Measurements from ENCODE around the gene GJD3.

Gene GJD3

DNA sequence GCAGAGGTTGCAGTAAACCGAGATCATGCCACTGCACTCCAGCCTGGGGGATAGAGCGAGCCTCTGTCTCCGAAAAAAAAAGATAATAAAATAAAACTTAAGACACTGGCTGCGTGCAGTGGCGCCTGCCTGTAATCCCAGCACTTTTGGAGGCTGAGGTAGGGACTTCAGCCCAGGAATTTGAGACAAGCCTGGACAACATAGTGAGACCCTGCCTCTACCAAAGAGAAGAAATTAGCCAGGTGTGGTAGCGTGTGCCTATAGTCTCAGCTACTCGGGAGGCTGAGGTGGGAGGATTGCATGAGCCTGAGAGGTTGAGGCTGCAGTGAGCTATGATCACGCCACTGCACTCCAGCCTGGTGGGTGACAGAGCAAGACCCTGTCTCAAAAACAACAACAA, 28.9 kb downstream of the GJD3 start:
- TF ChIP-seq ZNF8 (CRISPR knock-in tag; IDR thresholded peaks at IDR 0.05) (no peak), GLIS3 (CRISPR knock-in tag; IDR thresholded peaks at IDR 0.05) (no peak), ZC3H10 (CRISPR knock-in tag; IDR thresholded peaks at IDR 0.05) (no peak), ZFP3 (CRISPR knock-in tag; IDR thresholded peaks at IDR 0.05) (no peak), ZNF565 (CRISPR knock-in tag; conservative IDR thresholded peaks at IDR 0.05; ENCODE audit: low read depth) (no peak), ISL1 (CRISPR knock-in tag; IDR thresholded peaks at IDR 0.05) (no peak), ZFP30 (CRISPR knock-in tag; IDR thresholded peaks at IDR 0.05) (no peak), BACH2 (CRISPR knock-in tag; IDR thresholded peaks at IDR 0.05; ENCODE audit: borderline replicate concordance) (no peak), ESRRG (CRISPR knock-in tag; IDR thresholded peaks at IDR 0.05) (no peak), PATZ1 (CRISPR knock-in tag; IDR thresholded peaks at IDR 0.05; ENCODE audit: borderline replicate concordance) (no peak), RARB (CRISPR knock-in tag; IDR thresholded peaks at IDR 0.05) (no peak), CSDC2 (CRISPR knock-in tag; IDR thresholded peaks at IDR 0.05) (no peak), ZNF70 (CRISPR knock-in tag; IDR thresholded peaks at IDR 0.05) (no peak), TCF4 (CRISPR knock-in tag; IDR thresholded peaks at IDR 0.05; ENCODE audit: borderline replicate concordance) (no peak), POU6F1 (CRISPR knock-in tag; IDR thresholded peaks at IDR 0.05; ENCODE audit: borderline replicate concordance, low read depth) (no peak), PPARA (CRISPR knock-in tag; IDR thresholded peaks at IDR 0.05; ENCODE audit: borderline replicate concordance) (no peak)
- TF ChIP-seq, protein P1, sequence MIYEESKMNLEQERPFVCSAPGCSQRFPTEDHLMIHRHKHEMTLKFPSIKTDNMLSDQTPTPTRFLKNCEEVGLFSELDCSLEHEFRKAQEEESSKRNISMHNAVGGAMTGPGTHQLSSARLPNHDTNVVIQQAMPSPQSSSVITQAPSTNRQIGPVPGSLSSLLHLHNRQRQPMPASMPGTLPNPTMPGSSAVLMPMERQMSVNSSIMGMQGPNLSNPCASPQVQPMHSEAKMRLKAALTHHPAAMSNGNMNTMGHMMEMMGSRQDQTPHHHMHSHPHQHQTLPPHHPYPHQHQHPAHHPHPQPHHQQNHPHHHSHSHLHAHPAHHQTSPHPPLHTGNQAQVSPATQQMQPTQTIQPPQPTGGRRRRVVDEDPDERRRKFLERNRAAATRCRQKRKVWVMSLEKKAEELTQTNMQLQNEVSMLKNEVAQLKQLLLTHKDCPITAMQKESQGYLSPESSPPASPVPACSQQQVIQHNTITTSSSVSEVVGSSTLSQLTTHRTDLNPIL (CRISPR knock-in tag; IDR thresholded peaks at IDR 0.05; ENCODE audit: low read depth) = no peak
- ATAC-seq = no peak

- ATAC-seq = no peak
Measured at GRCh38 chr17:40333781-40334448, 30.6 kb downstream of the GJD3 start.

More at GRCh38 chr17:40333781-40334448, 30.6 kb downstream of the GJD3 start:
- TF ChIP-seq POU6F1 (CRISPR knock-in tag; IDR thresholded peaks at IDR 0.05; ENCODE audit: borderline replicate concordance, low read depth) = no peak
- no peak for TF ChIP-seq CSDC2 (CRISPR knock-in tag; IDR thresholded peaks at IDR 0.05)
- no peak for TF ChIP-seq BACH2 (CRISPR knock-in tag; IDR thresholded peaks at IDR 0.05; ENCODE audit: borderline replicate concordance)
- TF ChIP-seq ZNF70 (CRISPR knock-in tag; IDR thresholded peaks at IDR 0.05) = no peak
- TF ChIP-seq ZNF565 (CRISPR knock-in tag; conservative IDR thresholded peaks at IDR 0.05; ENCODE audit: low read depth) = no peak
- no peak for TF ChIP-seq ZNF8 (CRISPR knock-in tag; IDR thresholded peaks at IDR 0.05)
- no peak for TF ChIP-seq PPARA (CRISPR knock-in tag; IDR thresholded peaks at IDR 0.05; ENCODE audit: borderline replicate concordance)
- no peak for TF ChIP-seq PATZ1 (CRISPR knock-in tag; IDR thresholded peaks at IDR 0.05; ENCODE audit: borderline replicate concordance)
- no peak for TF ChIP-seq ARNTL (CRISPR knock-in tag; IDR thresholded peaks at IDR 0.05; ENCODE audit: borderline replicate concordance, low read depth)
- TF ChIP-seq GLIS3 (CRISPR knock-in tag; IDR thresholded peaks at IDR 0.05) = no peak
- TF ChIP-seq, protein P1 (CRISPR knock-in tag; IDR thresholded peaks at IDR 0.05; ENCODE audit: low read depth) = no peak
